Uterus (tissue), 4 donors: Measurements from ENCODE around the gene MAD1L1. TPM values are rescaled to one million over a fixed set of nuclear protein-coding genes. Genes with fewer than 3 reads are reported as not detected.

Source experiments
- DNase-seq, 2 donors: peaks; one replicate each; pipeline ENCODE4 v3.0.0-alpha.2; 2019 to 2020
- H3K27ac ChIP-seq, 2 donors: fragments of 200-600 bp; sonication (generic); 1 replicate in 1 of 2; 2 replicates in 1 of 2; pipeline ENCODE4 v1.5.1; 2016 to 2018
- H3K27me3 ChIP-seq, 2 donors: fragments of 200-600 bp; sonication (generic); one replicate each; pipeline ENCODE4 v1.5.1; 2018 to 2019; ENCODE audit warnings: control low read depth in 1 of 2
- H3K36me3 ChIP-seq, 2 donors: fragments of 200-600 bp; sonication (generic); one replicate each; pipeline ENCODE4 v1.5.1; 2019; ENCODE audit warnings: control low read depth in 1 of 2
- H3K4me1 ChIP-seq, 2 donors: fragments of 200-600 bp; sonication (generic); one replicate each; pipeline ENCODE4 v1.5.1; 2018 to 2019; ENCODE audit warnings: control low read depth in 1 of 2
- H3K4me3 ChIP-seq, 2 donors: fragments of 200-600 bp; sonication (generic); 1 replicate in 1 of 2; 2 replicates in 1 of 2; pipeline ENCODE4 v1.5.1; 2018 to 2019; ENCODE audit warnings: mild to moderate bottlenecking in 1 of 2
- H3K9me3 ChIP-seq, 2 donors: fragments of 200-600 bp; sonication (generic); one replicate each; pipeline ENCODE4 v1.5.1; 2019; ENCODE audit warnings: control low read depth in 1 of 2
- POLR2A ChIP-seq, 2 donors: fragments of 450-650 bp; IDR thresholded peaks; one replicate each; pipeline ENCODE4 v1.6.1; 2016; ENCODE audit warnings: antibody characterized with exemption in 2 of 2, mild to moderate bottlenecking in 1 of 2, moderate library complexity in 1 of 2
- intact Hi-C: fragments of 100-400 bp; cut with DNase I; formaldehyde crosslinking; loops from one replicate; pipeline ENCODE4 v1.15.1; 2023; ENCODE audit warnings: low total_unique reads
- total RNA-seq, 4 donors: library from RNA; depleted of rRNA in 3 of 4; stranded (reverse); fragments of >200 nt in 3 of 4; gene quantifications; one replicate each; pipeline versions ENCODE4 v1.1.0 to v1.2.4, GENCODE V29; 2014 to 2023
- TF ChIP-seq, protein P1 (sequence below), 4 experiments: fragments of 200-600 bp in 2 of 4; fragments of 450-650 bp in 2 of 4; sonication (generic) in 2 of 4; IDR thresholded peaks; one replicate each; pipeline ENCODE4 v1.5.1; 2016 to 2019; ENCODE audit warnings: antibody characterized with exemption in 4 of 4, mild to moderate bottlenecking in 2 of 4, moderate library complexity in 1 of 4
- donor health status: DM: yes; HTN: yes; CAD: no.

MAD1L1 gene
- total RNA-seq, 4 donors from 2014 or later = 13.3 to 37.4 (median 33.1) TPM

DNA sequence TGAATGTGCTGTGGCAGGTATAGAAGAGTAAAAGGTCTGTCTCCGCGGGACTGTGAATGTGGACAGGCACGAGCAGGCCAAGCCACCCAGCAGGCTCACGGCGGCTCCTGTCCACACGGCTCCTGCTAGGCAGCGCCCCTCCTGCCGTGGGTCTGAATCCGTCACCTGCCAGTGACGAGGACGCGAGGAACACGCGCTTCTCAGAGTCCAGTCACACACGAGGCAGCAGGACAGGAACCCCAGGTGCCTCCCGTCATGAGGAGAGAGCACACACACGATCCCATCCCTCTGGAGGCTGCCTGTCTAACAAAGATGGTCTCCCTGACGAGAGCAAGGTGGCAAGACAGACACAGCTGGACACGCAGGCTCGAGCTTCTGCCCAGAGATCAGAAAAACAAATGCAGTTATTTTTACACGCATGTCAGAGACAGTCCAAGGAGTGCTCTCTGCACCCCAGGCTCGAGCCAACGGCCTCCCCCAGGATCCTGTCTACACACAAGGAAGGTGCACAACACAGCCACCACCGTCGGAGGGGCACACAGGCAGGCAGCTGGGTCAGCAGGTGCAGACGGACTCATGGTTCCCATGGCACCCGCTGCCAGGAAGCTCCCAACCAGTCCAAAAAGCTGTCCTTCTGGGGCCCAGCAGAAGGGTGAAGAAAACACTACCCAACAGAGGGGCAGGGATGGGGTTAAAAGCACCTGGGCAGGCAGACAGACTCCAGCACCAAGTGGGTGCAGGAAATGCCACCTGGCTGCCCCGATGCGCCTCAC lies 103.2 kb downstream of the MAD1L1 start:
- no peaks in the 10 kb centered on the region for H3K36me3 ChIP-seq
- no peak for TF ChIP-seq POLR2A (IDR thresholded peaks at IDR 0.05)
- TF ChIP-seq, protein P1, sequence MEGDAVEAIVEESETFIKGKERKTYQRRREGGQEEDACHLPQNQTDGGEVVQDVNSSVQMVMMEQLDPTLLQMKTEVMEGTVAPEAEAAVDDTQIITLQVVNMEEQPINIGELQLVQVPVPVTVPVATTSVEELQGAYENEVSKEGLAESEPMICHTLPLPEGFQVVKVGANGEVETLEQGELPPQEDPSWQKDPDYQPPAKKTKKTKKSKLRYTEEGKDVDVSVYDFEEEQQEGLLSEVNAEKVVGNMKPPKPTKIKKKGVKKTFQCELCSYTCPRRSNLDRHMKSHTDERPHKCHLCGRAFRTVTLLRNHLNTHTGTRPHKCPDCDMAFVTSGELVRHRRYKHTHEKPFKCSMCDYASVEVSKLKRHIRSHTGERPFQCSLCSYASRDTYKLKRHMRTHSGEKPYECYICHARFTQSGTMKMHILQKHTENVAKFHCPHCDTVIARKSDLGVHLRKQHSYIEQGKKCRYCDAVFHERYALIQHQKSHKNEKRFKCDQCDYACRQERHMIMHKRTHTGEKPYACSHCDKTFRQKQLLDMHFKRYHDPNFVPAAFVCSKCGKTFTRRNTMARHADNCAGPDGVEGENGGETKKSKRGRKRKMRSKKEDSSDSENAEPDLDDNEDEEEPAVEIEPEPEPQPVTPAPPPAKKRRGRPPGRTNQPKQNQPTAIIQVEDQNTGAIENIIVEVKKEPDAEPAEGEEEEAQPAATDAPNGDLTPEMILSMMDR (IDR thresholded peaks at IDR 0.05) = no peak

GRCh38 chr7:2128601-2129322 lies 104.0 kb downstream of the MAD1L1 start:
- Histone ChIP-seq H3K9me3 (no peaks in the 10 kb centered on the region), H3K36me3 (no peaks in the 10 kb centered on the region), H3K27me3 (no peaks in the 10 kb centered on the region), H3K27ac (no peak overlapping the region), H3K4me1 (no peaks in the 10 kb centered on the region), H3K4me3 (no peak overlapping the region)
- TF ChIP-seq, protein P1 (IDR thresholded peaks at IDR 0.05) = no peak
- TF ChIP-seq POLR2A (IDR thresholded peaks at IDR 0.05) = no peak
- DNase-seq = no peak
- intact Hi-C loops = no loop called here

More for the DNA sequence above, 103.2 kb downstream of the MAD1L1 start:
- DNase-seq = no peak
- Histone ChIP-seq H3K27me3 (no peaks in the 10 kb centered on the region), H3K4me3 (no peak overlapping the region), H3K27ac (no peak overlapping the region), H3K4me1 (no peaks in the 10 kb centered on the region), H3K9me3 (no peaks in the 10 kb centered on the region)
- intact Hi-C loops = no loop called here

- TF ChIP-seq POLR2A (IDR thresholded peaks at IDR 0.05) = no peak
- no peaks in the 10 kb centered on the region for H3K36me3 ChIP-seq
- no peak for DNase-seq
Measured at GRCh38 chr7:2126621-2127020, 106.1 kb downstream of the MAD1L1 start.

GRCh38 chr7:2125931-2126330 lies 106.8 kb downstream of the MAD1L1 start:
- TF ChIP-seq POLR2A (IDR thresholded peaks at IDR 0.05) = no peak
- TF ChIP-seq, protein P1 (IDR thresholded peaks at IDR 0.05) = no peak
- H3K4me3 ChIP-seq = no peak overlapping the region
- intact Hi-C loops = no loop called here
- no peaks in the 10 kb centered on the region for H3K9me3 ChIP-seq
- no peaks in the 10 kb centered on the region for H3K27me3 ChIP-seq
- H3K36me3 ChIP-seq = no peaks in the 10 kb centered on the region
- no peaks in the 10 kb centered on the region for H3K4me1 ChIP-seq
- H3K27ac ChIP-seq = no peak overlapping the region
- DNase-seq = no peak

More at GRCh38 chr7:2126621-2127020, 106.1 kb downstream of the MAD1L1 start:
- Histone ChIP-seq H3K27me3 (no peaks in the 10 kb centered on the region), H3K4me1 (no peaks in the 10 kb centered on the region), H3K27ac (no peak overlapping the region), H3K4me3 (no peak overlapping the region), H3K9me3 (no peaks in the 10 kb centered on the region)
- intact Hi-C loops = no loop called here

DNA sequence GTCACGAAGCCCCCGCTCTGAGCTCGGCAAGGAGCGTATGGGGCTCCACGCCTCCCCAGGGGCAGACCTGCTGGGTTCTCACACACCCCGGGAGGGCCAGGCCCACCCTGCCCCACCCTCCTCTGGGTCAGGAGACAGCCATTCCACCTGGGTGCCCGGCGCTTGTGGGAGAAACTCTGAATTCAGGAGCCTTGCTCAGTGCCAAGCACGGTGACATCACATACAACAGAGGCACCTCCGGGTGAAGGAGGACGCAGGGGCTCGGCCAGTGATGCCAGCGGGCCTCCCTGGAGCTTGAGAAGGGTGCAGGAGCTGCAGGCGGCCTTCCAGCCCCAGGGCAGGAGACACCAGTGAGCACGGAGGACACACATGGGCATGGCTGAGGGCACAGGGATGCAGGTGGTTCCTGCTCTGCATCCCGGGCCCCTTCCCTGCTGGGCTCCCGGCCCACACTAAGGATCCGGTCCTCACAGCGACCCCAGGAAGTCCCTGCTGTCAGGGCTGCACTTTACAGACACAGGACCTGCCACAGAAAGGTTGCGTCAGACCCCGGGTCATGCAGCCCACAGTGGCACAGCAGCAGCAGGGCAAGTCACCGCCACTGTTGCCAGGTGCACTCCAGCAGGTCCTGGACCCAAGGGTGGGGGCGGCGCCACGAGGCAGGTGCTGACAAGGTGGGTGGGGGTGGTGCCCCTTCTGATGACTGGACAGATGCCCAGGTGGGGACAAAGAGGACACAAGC lies 108.0 kb downstream of the MAD1L1 start:
- intact Hi-C loops = no loop called here
- no peaks in the 10 kb centered on the region for H3K36me3 ChIP-seq
- no peak overlapping the region for H3K27ac ChIP-seq

More for the DNA sequence above, 108.0 kb downstream of the MAD1L1 start:
- DNase-seq = no peak
- Histone ChIP-seq H3K27me3 (no peaks in the 10 kb centered on the region), H3K4me1 (no peaks in the 10 kb centered on the region), H3K4me3 (no peak overlapping the region), H3K9me3 (no peaks in the 10 kb centered on the region)
- TF ChIP-seq POLR2A (IDR thresholded peaks at IDR 0.05) = no peak
- TF ChIP-seq, protein P1 (IDR thresholded peaks at IDR 0.05) = no peak
